ENCODE results near the gene LCAT. TPM values are rescaled to one million over a fixed set of nuclear protein-coding genes. Genes with fewer than 3 reads are reported as not detected.
"Not testable (repeated sequence)": the region's sequence is repeated elsewhere in the genome, so short reads cannot be mapped to it uniquely, and the experiment has no call there.

Gene LCAT
- total and polyA plus RNA-seq, 3 experiments from 2014 or later: 0.74 to 12.8 (median 12.7) TPM

DNA sequence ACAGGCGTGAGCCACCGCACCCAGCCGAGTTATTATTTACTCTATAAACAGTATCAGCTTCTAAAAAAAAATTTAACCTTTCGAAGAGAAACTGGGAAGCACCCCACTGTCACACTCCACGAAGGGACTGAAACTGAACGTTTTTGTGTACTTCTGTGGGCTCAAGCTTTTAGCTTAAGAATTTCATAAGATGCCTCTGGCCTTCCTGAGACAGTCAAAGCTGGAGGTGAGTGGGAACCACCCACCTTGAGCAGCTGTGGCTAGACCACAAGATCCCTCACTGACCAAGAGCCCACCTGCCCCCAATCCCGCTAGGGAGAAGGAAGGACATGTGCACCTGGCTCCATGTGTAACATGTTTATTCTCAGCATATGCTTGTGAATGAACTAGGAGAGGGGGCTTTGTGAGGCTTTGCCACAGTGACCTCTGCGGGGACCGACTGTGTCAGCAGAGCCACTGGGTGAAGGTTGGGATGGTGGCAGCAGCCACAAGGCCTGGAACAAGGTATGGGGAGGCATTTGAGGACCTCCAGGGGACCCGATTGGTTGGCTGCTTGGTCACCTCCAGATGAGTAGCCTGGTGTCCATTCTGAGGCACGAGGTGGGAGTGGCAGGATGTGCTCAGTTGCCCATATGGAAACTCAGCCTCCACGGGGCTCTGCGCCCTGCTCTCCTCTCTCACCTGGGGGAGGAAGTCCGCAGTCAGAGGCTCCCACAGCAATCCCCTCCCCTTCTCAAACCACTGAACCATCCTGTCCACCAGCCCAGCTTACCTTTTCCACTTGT lies 31.6 kb upstream of the LCAT start:
- Mint-ChIP-seq H3K27me3 (peaks cover 0 to 2% of the 10 kb centered on the region in 2 donors), H3K27ac (peak overlapping the region in 1 of 8 donors; percentile 32), H3K36me3 (no peaks in the 10 kb centered on the region), H3K4me1 (no peaks in the 10 kb centered on the region), H3K4me3 (no peak overlapping the region), H3K9me3 (no peaks in the 10 kb centered on the region)
- H3K4me1 ChIP-seq (ENCODE audit: insufficient read depth, low read length): no peaks in the 10 kb centered on the region
- no peaks in the 10 kb centered on the region for H3K9me3 ChIP-seq (ENCODE audit: low read length)
- DNase-seq: no peak
- H3K4me3 ChIP-seq (ENCODE audit: low read length): no peak overlapping the region
- H3K27ac ChIP-seq (ENCODE audit: low read depth, low read length): no peak overlapping the region
- CTCF ChIA-PET: interaction anchor here (1.6 kb wide), 1 partner anchor 40 kb away, joined by 4 read pairs; no protein-coding TSS in a partner anchor
- no peaks in the 10 kb centered on the region for H3K36me3 ChIP-seq (ENCODE audit: insufficient read depth, low read length)
- no peaks in the 10 kb centered on the region for H3K27me3 ChIP-seq (ENCODE audit: insufficient read depth, low read length, poor library complexity, severe bottlenecking)
- POLR2A ChIA-PET: no interaction called here

DNA sequence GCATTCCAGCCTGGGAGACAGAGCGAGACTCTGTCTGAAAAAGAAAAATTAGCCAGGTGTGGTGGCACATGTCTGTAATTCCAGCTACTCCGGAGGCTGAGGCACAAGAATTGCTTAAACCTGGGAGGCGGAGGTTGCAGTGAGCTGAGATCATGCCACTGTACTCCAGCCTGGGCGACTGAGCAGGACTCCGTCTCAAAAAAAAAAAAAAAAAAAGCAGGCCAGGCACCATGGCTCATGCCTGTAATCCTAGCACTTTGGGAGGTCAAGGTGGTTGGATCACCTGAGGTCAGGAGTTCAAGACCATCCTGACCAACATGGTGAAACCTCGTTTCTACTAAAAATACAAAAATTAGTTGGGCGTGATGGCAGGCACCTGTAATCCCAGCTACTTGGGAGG lies 28.4 kb upstream of the LCAT start:
- not testable (repeated sequence) for H3K27ac ChIP-seq (ENCODE audit: low read depth, low read length); H3K4me1 ChIP-seq (ENCODE audit: insufficient read depth, low read length); H3K9me3 ChIP-seq (ENCODE audit: low read length); DNase-seq; H3K4me3 Mint-ChIP-seq; H3K9me3 Mint-ChIP-seq; H3K27me3 Mint-ChIP-seq; H3K27me3 ChIP-seq (ENCODE audit: insufficient read depth, low read length, poor library complexity, severe bottlenecking); H3K36me3 Mint-ChIP-seq; H3K36me3 ChIP-seq (ENCODE audit: insufficient read depth, low read length); H3K4me3 ChIP-seq (ENCODE audit: low read length)
- POLR2A ChIA-PET: interaction anchor here (0.7 kb wide), 1 partner anchor 277 kb away, joined by 3 read pairs; no protein-coding TSS in a partner anchor
- CTCF ChIA-PET: interaction anchor here (0.6 to 1.6 kb wide), 3 partner anchors 69 to 452 kb away, joined by 3 to 5 read pairs (median 4); no protein-coding TSS in a partner anchor
- H3K4me1 Mint-ChIP-seq: peaks cover 11 to 15% (median 13%) of the 10 kb centered on the region in 3 donors
- peak overlapping the region in 1 of 8 donors; percentile 21 for H3K27ac Mint-ChIP-seq

DNA sequence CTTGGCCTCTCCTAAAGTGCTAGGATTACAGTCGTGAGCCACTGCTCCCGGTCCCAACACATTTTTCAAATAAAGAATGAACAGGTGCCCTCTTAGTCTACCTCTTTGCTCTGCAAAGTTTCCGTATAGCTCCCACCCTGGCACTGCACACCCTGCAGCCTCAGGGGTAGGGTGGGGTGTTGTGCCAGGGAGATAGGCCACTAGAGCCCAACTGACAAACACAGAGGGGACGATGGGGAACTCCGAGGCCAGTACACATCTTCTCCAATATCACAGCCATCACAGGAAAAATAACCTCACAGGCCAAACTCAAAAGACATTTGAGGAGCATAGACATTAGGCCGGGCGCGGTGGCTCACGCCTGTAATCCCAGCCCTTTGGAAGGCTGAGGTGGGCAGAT lies 27.2 kb upstream of the LCAT start:
- H3K4me1 Mint-ChIP-seq: peaks cover 20 to 23% (median 22%) of the 10 kb centered on the region in 3 donors
- no peak overlapping the region for H3K27ac ChIP-seq (ENCODE audit: low read depth, low read length)
- peak overlapping the region in 4 of 7 donors; percentile 42 to 88 (median 52) for H3K4me3 Mint-ChIP-seq
- POLR2A ChIA-PET: no interaction called here
- H3K9me3 ChIP-seq (ENCODE audit: low read length): no peaks in the 10 kb centered on the region
- no peak overlapping the region for H3K4me3 ChIP-seq (ENCODE audit: low read length)
- H3K36me3 Mint-ChIP-seq: peaks cover 0 to 4% (median 0%) of the 10 kb centered on the region in 3 donors
- no peaks in the 10 kb centered on the region for H3K27me3 ChIP-seq (ENCODE audit: insufficient read depth, low read length, poor library complexity, severe bottlenecking)
- peak overlapping the region in 3 of 8 donors; percentile 12 to 75 (median 26) for H3K27ac Mint-ChIP-seq
- peaks cover 17% of the 10 kb centered on the region for H3K4me1 ChIP-seq (ENCODE audit: insufficient read depth, low read length)
- peaks cover 0 to 2% of the 10 kb centered on the region in 2 donors for H3K27me3 Mint-ChIP-seq
- DNase-seq: no peak
- no peaks in the 10 kb centered on the region for H3K36me3 ChIP-seq (ENCODE audit: insufficient read depth, low read length)
- CTCF ChIA-PET: interaction anchor here (1.0 to 1.6 kb wide), 2 partner anchors 23 to 70 kb away, joined by 3 to 5 read pairs; no protein-coding TSS in a partner anchor
- H3K9me3 Mint-ChIP-seq: no peaks in the 10 kb centered on the region

DNA sequence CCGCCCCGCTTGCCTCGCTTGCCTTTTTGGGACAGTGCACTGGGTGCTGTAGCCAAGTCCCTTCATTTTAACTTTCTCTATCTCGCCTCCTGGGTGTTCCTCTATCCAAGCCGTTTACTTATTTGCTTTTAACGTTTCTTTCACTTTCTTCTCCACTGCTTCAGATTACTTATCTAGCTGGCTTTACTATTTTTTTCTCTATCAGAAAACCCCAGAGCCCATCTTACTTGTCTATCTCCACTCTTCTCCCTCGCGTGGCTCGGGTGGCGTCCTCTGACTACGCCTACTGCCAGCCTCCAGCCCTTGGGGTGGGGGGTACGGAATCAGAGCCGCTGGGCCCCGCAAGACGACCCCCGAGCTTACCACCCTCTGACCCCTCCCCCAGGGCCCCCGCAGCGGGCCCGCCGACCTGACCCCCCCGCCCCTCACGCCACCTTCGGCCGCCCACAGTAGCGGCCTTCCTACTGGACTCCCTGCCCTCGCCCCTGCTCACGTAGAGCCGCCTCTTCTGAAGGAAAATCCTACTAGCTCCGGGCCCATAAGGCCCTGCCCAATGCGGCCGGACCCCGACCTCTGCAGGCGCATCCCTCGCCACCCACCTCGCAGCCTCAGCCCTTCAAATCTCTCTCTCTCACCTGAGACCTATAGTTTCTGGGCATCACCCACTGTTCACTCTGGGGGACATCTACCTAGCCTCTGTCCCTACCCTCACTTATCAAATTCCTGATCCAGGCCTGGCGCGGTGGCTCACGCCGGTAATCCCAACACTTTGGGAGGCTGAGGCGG lies 25.5 kb upstream of the LCAT start:
- peak overlapping the region; percentile 67 for H3K27ac ChIP-seq (ENCODE audit: low read depth, low read length)

DNA sequence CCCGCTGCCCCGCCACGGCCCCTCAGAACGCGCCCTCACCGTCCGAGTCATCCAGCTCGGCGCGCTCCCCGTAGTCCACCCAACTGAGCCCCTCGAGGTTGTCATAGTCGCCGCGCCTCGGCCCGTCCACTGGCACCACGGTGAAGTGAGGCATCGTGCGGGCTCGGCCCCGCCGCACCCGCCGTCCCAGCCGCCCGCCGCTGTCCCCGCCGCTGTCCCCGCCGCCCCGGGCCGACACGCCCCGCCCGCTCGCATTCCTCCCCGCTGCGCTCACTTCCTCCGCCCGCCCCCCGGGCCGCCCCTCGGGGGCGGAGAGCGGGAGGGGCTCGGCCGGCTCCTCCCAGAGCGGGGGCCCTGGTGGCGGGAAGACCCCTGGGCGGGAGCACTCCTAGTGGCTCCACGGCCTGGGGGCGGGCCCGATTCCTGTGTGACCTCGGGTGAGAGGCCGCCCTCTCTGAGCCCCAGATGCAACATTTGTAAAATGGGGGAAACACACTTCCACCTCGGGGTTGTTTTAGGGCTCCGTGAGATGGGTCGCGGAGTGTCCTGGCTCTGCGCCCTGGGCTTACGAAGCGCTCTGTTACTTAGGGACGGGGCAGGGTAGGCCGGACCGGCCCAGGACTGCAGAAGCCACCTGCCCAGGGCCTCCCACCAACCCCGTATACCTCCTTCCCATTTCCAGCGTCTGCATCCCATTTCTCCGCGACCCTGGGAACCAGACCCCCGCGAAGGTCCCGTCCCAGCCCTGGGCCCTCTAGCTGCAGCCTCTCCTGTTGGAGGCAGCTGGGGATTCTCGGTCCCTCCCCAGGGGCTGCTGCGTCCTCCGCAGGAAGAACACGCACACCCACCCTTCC lies 24.7 kb upstream of the LCAT start, which contains the start of gene SLC12A4:
SLC12A4 (minus strand) TSS at position 238 of the 854 bp plus-strand sequence; CDS start at position 154, 84 bp downstream.
- Mint-ChIP-seq H3K36me3 (peaks cover 0 to 4% (median 0%) of the 10 kb centered on the region in 3 donors), H3K4me3 (peak within 1 kb of the TSS; percentile 83 to 99 (median 96)), H3K4me1 (peaks cover 20 to 32% (median 30%) of the 10 kb centered on the region in 3 donors), H3K9me3 (no peaks in the 10 kb centered on the region), H3K27ac (peak within 1 kb of the TSS; percentile 81 to 98 (median 94)), H3K27me3 (no peaks in the 10 kb centered on the region)
- Histone ChIP-seq H3K9me3 (ENCODE audit: low read length) (no peaks in the 10 kb centered on the region), H3K27me3 (ENCODE audit: insufficient read depth, low read length, poor library complexity, severe bottlenecking) (no peaks in the 10 kb centered on the region), H3K36me3 (ENCODE audit: insufficient read depth, low read length) (no peaks in the 10 kb centered on the region), H3K4me3 (ENCODE audit: low read length) (peak within 1 kb of the TSS; percentile 81), H3K27ac (ENCODE audit: low read depth, low read length) (peak within 1 kb of the TSS; percentile 67), H3K4me1 (ENCODE audit: insufficient read depth, low read length) (peaks cover 17% of the 10 kb centered on the region)
- CTCF ChIA-PET: interaction anchor here (1.2 to 1.9 kb wide), 3 partner anchors 28 to 84 kb away, joined by 3 to 6 read pairs (median 4); partner anchors contain the start of gene NRN1L
- POLR2A ChIA-PET: interaction anchor here (1.0 to 1.8 kb wide), 2 partner anchors 19 to 33 kb away, joined by 3 to 7 read pairs; no protein-coding TSS in a partner anchor
- peak; percentile 84 to 90 (median 86) for DNase-seq

More for the DNA sequence above, 25.5 kb upstream of the LCAT start:
- Mint-ChIP-seq H3K9me3 (no peaks in the 10 kb centered on the region), H3K4me1 (peaks cover 20 to 29% (median 29%) of the 10 kb centered on the region in 3 donors), H3K4me3 (peak overlapping the region; percentile 83 to 99 (median 92)), H3K36me3 (peaks cover 0 to 4% (median 0%) of the 10 kb centered on the region in 3 donors), H3K27me3 (no peaks in the 10 kb centered on the region), H3K27ac (peak overlapping the region; percentile 51 to 98 (median 90))
- peak in 2 of 5 donors; percentile 18 to 34 for DNase-seq
- H3K27me3 ChIP-seq (ENCODE audit: insufficient read depth, low read length, poor library complexity, severe bottlenecking): no peaks in the 10 kb centered on the region
- no peaks in the 10 kb centered on the region for H3K36me3 ChIP-seq (ENCODE audit: insufficient read depth, low read length)
- no peaks in the 10 kb centered on the region for H3K9me3 ChIP-seq (ENCODE audit: low read length)
- H3K4me3 ChIP-seq (ENCODE audit: low read length): peak overlapping the region; percentile 81
- peaks cover 17% of the 10 kb centered on the region for H3K4me1 ChIP-seq (ENCODE audit: insufficient read depth, low read length)
- ChIA-PET POLR2A (interaction anchor here (1.0 to 1.8 kb wide), 2 partner anchors 19 to 34 kb away, joined by 3 to 7 read pairs; no protein-coding TSS in a partner anchor), CTCF (interaction anchor here (1.2 to 1.9 kb wide), 3 partner anchors 29 to 85 kb away, joined by 3 to 6 read pairs (median 4); partner anchors contain the start of gene NRN1L)

DNA sequence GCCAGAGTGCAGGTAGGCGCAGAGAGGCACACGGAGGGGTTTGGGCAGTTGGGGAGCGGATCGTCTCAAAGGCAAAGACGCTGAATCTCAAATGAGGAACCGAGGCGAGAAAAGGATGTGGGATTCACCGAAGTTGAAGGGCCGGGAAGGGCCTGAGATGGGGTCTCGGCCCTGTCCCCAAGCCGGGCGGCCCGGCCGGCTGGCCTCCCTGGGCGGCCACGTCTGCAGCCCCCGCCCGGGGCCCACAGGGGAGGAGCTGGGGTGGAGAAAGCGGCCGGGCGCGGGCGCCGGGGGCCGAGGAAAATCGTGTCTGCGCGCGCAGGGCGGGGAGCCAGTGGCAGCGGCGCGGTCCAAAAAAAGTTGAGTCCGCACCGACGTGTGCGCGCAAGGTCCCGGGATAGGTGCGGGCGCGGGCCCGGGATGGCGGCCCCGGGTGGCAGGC lies 24.1 kb upstream of the LCAT start:
- Mint-ChIP-seq H3K27me3 (no peaks in the 10 kb centered on the region), H3K27ac (peak overlapping the region; percentile 2 to 95 (median 92)), H3K9me3 (no peaks in the 10 kb centered on the region), H3K4me1 (peaks cover 20 to 32% (median 30%) of the 10 kb centered on the region in 3 donors), H3K36me3 (peaks cover 0 to 6% (median 0%) of the 10 kb centered on the region in 3 donors), H3K4me3 (peak overlapping the region; percentile 83 to 97 (median 96))
- DNase-seq: peak in 3 of 5 donors; percentile 16 to 34 (median 25)
- Histone ChIP-seq H3K27me3 (ENCODE audit: insufficient read depth, low read length, poor library complexity, severe bottlenecking) (no peaks in the 10 kb centered on the region), H3K4me3 (ENCODE audit: low read length) (peak overlapping the region; percentile 81), H3K36me3 (ENCODE audit: insufficient read depth, low read length) (no peaks in the 10 kb centered on the region), H3K9me3 (ENCODE audit: low read length) (no peaks in the 10 kb centered on the region), H3K27ac (ENCODE audit: low read depth, low read length) (peak overlapping the region; percentile 54), H3K4me1 (ENCODE audit: insufficient read depth, low read length) (peaks cover 17% of the 10 kb centered on the region)
- ChIA-PET CTCF (interaction anchor here (1.5 to 1.9 kb wide), 2 partner anchors 73 to 84 kb away, joined by 3 to 6 read pairs; partner anchors contain the start of gene NRN1L), POLR2A (interaction anchor here (1.8 kb wide), 1 partner anchor 32 kb away, joined by 7 read pairs; no protein-coding TSS in a partner anchor)

Measured in CD8-positive, alpha-beta memory T cell (primary cell).